HG03378 (cell line): ENCODE measurements around the gene TP73.

Experiments
- ATAC-seq: cut with Tn5 transposase; IDR thresholded peaks from one replicate; pipeline ENCODE4 v1.9.1; 2021; ENCODE audit warnings: mild to moderate bottlenecking, moderate library complexity; ENCODE audit not compliant: unreplicated experiment

Gene TP73

GRCh38 chr1:3633344-3634058, 18.8 kb upstream of the TP73 start:
- no peak for ATAC-seq

GRCh38 chr1:3634059-3634800, 18.1 kb upstream of the TP73 start:
- no peak for ATAC-seq

- no peak for ATAC-seq
Measured at GRCh38 chr1:3636080-3636479, 16.2 kb upstream of the TP73 start.

GRCh38 chr1:3636531-3636930, 15.8 kb upstream of the TP73 start:
- no peak for ATAC-seq

GRCh38 chr1:3638027-3638426, 14.3 kb upstream of the TP73 start:
- no peak for ATAC-seq

GRCh38 chr1:3638676-3639075, 13.6 kb upstream of the TP73 start:
- ATAC-seq, result no peak

- ATAC-seq, result no peak
Measured at GRCh38 chr1:3639397-3639911, 12.9 kb upstream of the TP73 start.

- no peak for ATAC-seq
Measured at GRCh38 chr1:3640121-3640837, 12.0 kb upstream of the TP73 start.

GRCh38 chr1:3641046-3641760, 11.1 kb upstream of the TP73 start:
- no peak for ATAC-seq

GRCh38 chr1:3641816-3642215, 10.5 kb upstream of the TP73 start:
- ATAC-seq, result no peak

- no peak for ATAC-seq
Measured at GRCh38 chr1:3642919-3643675, 9.2 kb upstream of the TP73 start.

GRCh38 chr1:3644273-3644672, 8.0 kb upstream of the TP73 start:
- ATAC-seq, result no peak

- ATAC-seq, result no peak
Measured at GRCh38 chr1:3645247-3645646, 7.1 kb upstream of the TP73 start.

- ATAC-seq, result no peak
Measured at GRCh38 chr1:3645666-3646355, 6.5 kb upstream of the TP73 start.

- ATAC-seq, result no peak
Measured at GRCh38 chr1:3646596-3646995, 5.7 kb upstream of the TP73 start.

GRCh38 chr1:3649342-3650247, 2.7 kb upstream of the TP73 start, which contains the start of gene WRAP73:
TSS of gene WRAP73 (minus strand) at chr1:3650103. CDS start at chr1:3649999, 104 bp downstream.
- ATAC-seq, result peak; percentile 63

GRCh38 chr1:3650248-3651025, 1.9 kb upstream of the TP73 start:
- peak; percentile 6 for ATAC-seq
